ENCODE measurements around the gene NEK8.
A peak's percentile ranks its signal among the peaks of the same experiment; 100 is the strongest.

DNA sequence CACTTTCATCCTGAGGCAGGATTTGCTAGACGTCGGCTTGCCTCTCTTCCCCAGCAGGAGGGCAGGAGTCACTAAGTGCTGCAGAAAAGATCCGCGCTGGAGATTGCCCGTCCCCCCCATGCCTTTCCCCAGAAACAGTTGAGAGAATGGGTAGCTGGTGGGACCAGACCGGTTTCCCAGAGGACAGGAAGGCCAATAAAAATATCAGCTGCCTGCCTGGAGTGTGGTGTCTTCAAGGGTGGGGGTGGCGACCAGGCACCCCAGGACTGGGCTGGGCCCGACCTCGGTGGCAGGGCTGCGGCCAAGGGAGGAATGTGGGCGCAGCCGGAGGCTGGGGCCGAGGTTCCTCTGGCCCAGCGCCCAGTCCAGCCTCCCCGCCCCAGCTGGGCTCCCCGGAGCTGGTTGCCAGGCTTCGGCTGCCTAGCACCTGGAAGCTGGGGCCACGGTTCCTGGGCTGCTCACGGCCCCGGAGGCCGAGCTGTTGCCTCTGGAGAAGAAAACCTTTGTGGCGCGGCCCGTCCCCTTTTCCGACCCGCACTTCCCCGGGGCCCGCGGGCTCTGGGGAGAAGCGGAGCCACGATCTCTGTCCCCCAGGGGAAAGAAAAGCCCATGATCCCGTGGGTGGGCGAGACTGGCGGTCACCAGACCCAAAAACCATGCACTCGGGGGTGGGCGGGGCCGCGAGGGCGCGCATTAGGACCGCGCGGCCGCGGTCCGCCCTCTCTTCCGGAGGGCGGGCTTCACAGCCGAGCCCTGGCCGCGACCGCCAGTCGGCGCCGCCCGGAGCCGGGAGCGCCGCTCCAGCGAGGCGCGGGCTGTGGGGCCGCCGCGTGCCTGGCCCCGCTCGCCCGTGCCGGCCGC, 14.9 kb downstream of the NEK8 start, which contains the start of gene TRAF4:
- TF ChIP-seq BRCA1 (IDR thresholded peaks at IDR 0.05; ENCODE audit: low read depth, low read length) (no peak), SUZ12 (IDR thresholded peaks at IDR 0.05; ENCODE audit: low read length) (no peak), POLR2A (IDR thresholded peaks at IDR 0.05; ENCODE audit: control extremely low read depth in 1 of 2, low read depth in 2 of 2, low read length in 2 of 2) (peak; percentile 84 to 94; a peak in 2 of 3 replicates), POU5F1 (IDR thresholded peaks at IDR 0.05; ENCODE audit: low read depth, low read length) (no peak)
- TF ChIP-seq, protein P1, sequence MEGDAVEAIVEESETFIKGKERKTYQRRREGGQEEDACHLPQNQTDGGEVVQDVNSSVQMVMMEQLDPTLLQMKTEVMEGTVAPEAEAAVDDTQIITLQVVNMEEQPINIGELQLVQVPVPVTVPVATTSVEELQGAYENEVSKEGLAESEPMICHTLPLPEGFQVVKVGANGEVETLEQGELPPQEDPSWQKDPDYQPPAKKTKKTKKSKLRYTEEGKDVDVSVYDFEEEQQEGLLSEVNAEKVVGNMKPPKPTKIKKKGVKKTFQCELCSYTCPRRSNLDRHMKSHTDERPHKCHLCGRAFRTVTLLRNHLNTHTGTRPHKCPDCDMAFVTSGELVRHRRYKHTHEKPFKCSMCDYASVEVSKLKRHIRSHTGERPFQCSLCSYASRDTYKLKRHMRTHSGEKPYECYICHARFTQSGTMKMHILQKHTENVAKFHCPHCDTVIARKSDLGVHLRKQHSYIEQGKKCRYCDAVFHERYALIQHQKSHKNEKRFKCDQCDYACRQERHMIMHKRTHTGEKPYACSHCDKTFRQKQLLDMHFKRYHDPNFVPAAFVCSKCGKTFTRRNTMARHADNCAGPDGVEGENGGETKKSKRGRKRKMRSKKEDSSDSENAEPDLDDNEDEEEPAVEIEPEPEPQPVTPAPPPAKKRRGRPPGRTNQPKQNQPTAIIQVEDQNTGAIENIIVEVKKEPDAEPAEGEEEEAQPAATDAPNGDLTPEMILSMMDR (IDR thresholded peaks at IDR 0.05; ENCODE audit: control extremely low read depth in 1 of 3, insufficient read depth in 1 of 3, low read depth in 1 of 3, low read length in 3 of 3) = peak in 2 of 3 experiments; percentile 8 to 17; a peak in 2 of 4 replicates
- TF ChIP-seq, protein P2, sequence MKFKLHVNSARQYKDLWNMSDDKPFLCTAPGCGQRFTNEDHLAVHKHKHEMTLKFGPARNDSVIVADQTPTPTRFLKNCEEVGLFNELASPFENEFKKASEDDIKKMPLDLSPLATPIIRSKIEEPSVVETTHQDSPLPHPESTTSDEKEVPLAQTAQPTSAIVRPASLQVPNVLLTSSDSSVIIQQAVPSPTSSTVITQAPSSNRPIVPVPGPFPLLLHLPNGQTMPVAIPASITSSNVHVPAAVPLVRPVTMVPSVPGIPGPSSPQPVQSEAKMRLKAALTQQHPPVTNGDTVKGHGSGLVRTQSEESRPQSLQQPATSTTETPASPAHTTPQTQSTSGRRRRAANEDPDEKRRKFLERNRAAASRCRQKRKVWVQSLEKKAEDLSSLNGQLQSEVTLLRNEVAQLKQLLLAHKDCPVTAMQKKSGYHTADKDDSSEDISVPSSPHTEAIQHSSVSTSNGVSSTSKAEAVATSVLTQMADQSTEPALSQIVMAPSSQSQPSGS (IDR thresholded peaks at IDR 0.05; ENCODE audit: low read length) = peak; percentile 55; the same call in 1 of the 2 replicates
